Panc1 (cell line): ENCODE measurements around the gene PLEKHA7. TPM values are rescaled to one million over a fixed set of nuclear protein-coding genes. Genes with fewer than 3 reads are reported as not detected.

ENCODE experiments used
- ATAC-seq: fragments of 200-7000 bp; cut with Tn5 transposase; 2 replicates; pipeline ENCODE4 v1.9.1; 2020; ENCODE audit warnings: mild to moderate bottlenecking, moderate library complexity
- BruUV-seq: library from RNA; stranded (reverse); fragments of 400-500 nt; replicated peaks from 2 replicates; lab custom pipeline; 2021; lab: Mats Ljungman, UMichigan
- CTCF ChIA-PET: fragments of 300-600 bp; sonication (Branson Sonifier 250); formaldehyde crosslinking; loops from one replicate; lab custom pipeline; 2022; ENCODE audit warnings: antibody characterized with exemption; lab: Charles Lee
- POLR2A ChIA-PET: fragments of 300-600 bp; sonication (Branson Sonifier 250); formaldehyde crosslinking; loops from one replicate; lab custom pipeline; 2022; ENCODE audit warnings: antibody characterized with exemption; lab: Charles Lee
- DNase-seq: peaks from one replicate; pipeline ENCODE4 v3.0.0-alpha.2; 2010; ENCODE audit warnings: low read depth, low spot score
- H3K27ac ChIP-seq: 2 replicates; pipeline ENCODE4 v1.5.1; 2011; ENCODE audit warnings: mild to moderate bottlenecking, low read length, inconsistent platforms
- H3K27me3 ChIP-seq: fragments of 200-500 bp; sonication (Bioruptor generic); 2 replicates; pipeline ENCODE4 v1.6.0; 2014; ENCODE audit warnings: low read length, inconsistent platforms; ENCODE audit not compliant: control insufficient read depth, insufficient read depth
- H3K36me3 ChIP-seq: fragments of 200-500 bp; sonication (Bioruptor generic); 2 replicates; pipeline ENCODE4 v1.5.1; 2014; ENCODE audit warnings: inconsistent platforms, mild to moderate bottlenecking, low read length, moderate library complexity; ENCODE audit not compliant: control insufficient read depth, insufficient read depth
- H3K4me1 ChIP-seq: 2 replicates; pipeline ENCODE4 v1.5.1; 2011; ENCODE audit warnings: inconsistent platforms, mild to moderate bottlenecking, low read length, moderate library complexity; ENCODE audit not compliant: control insufficient read depth, insufficient read depth
- H3K4me3 ChIP-seq, 2 experiments: 2 replicates each; pipeline ENCODE4 v1.5.1; 2011 to 2012; ENCODE audit warnings: low read depth in 2 of 2, low read length in 2 of 2, mild to moderate bottlenecking in 2 of 2, inconsistent platforms in 1 of 2, moderate library complexity in 1 of 2
- H3K9me3 ChIP-seq: fragments of 200-500 bp; sonication (Bioruptor generic); 2 replicates; pipeline ENCODE4 v1.5.1; 2014; ENCODE audit warnings: low read depth, mild to moderate bottlenecking, inconsistent platforms, low read length, moderate library complexity; ENCODE audit not compliant: control insufficient read depth, insufficient read depth
- POLR2AphosphoS5 ChIP-seq: IDR thresholded peaks from 2 replicates; pipeline ENCODE4 v1.6.1; 2012; ENCODE audit warnings: mild to moderate bottlenecking, low read depth, low read length, moderate library complexity
- SIN3A ChIP-seq: IDR thresholded peaks from 2 replicates; pipeline ENCODE4 v1.6.1; 2012; ENCODE audit warnings: low read depth, mild to moderate bottlenecking, low read length, moderate library complexity, borderline replicate concordance; ENCODE audit not compliant: insufficient read depth
- TCF7L2 ChIP-seq: IDR thresholded peaks from 2 replicates; pipeline ENCODE4 v1.6.1; 2011; ENCODE audit warnings: mild to moderate bottlenecking, low read depth, low read length, inconsistent platforms
- in situ Hi-C: cut with HindIII; loops from 2 replicates; pipeline ENCODE4 v1.10.0; 2016; ENCODE audit warnings: low sequenced_read_pairs, low pct_unique_long_range_greater_than_20kb
- intact Hi-C: fragments of 100-400 bp; cut with micrococcal nuclease; formaldehyde crosslinking; loops from one replicate; pipeline ENCODE4 v1.10.0; 2022; ENCODE audit not compliant: unreplicated experiment
- total RNA-seq: library from RNA; stranded (reverse); gene quantifications from one replicate; pipeline ENCODE4 v1.2.1, GENCODE V29; 2021; ENCODE audit not compliant: unreplicated experiment
- TF ChIP-seq, protein P1 (sequence below), 2 experiments: IDR thresholded peaks; 2 replicates each; pipeline ENCODE4 v1.6.1; 2011 to 2012; ENCODE audit warnings: low read depth in 2 of 2, control low read depth in 1 of 2, low read length in 1 of 2, mild to moderate bottlenecking in 1 of 2, moderate library complexity in 1 of 2; ENCODE audit not compliant: insufficient read depth in 1 of 2
- TF ChIP-seq, protein P2 (sequence below): fragments of 450-650 bp; IDR thresholded peaks from 2 replicates; pipeline ENCODE4 v1.5.1; 2017; ENCODE audit warnings: mild to moderate bottlenecking

PLEKHA7 gene
- total RNA-seq, 1 experiment from 2014 or later: 11.6 TPM

- in situ Hi-C loops (no loop called here), intact Hi-C loops (no loop called here)
- TF ChIP-seq SIN3A: no peak
- TF ChIP-seq POLR2AphosphoS5: no peak
- no peak for TF ChIP-seq TCF7L2
- TF ChIP-seq, protein P1, sequence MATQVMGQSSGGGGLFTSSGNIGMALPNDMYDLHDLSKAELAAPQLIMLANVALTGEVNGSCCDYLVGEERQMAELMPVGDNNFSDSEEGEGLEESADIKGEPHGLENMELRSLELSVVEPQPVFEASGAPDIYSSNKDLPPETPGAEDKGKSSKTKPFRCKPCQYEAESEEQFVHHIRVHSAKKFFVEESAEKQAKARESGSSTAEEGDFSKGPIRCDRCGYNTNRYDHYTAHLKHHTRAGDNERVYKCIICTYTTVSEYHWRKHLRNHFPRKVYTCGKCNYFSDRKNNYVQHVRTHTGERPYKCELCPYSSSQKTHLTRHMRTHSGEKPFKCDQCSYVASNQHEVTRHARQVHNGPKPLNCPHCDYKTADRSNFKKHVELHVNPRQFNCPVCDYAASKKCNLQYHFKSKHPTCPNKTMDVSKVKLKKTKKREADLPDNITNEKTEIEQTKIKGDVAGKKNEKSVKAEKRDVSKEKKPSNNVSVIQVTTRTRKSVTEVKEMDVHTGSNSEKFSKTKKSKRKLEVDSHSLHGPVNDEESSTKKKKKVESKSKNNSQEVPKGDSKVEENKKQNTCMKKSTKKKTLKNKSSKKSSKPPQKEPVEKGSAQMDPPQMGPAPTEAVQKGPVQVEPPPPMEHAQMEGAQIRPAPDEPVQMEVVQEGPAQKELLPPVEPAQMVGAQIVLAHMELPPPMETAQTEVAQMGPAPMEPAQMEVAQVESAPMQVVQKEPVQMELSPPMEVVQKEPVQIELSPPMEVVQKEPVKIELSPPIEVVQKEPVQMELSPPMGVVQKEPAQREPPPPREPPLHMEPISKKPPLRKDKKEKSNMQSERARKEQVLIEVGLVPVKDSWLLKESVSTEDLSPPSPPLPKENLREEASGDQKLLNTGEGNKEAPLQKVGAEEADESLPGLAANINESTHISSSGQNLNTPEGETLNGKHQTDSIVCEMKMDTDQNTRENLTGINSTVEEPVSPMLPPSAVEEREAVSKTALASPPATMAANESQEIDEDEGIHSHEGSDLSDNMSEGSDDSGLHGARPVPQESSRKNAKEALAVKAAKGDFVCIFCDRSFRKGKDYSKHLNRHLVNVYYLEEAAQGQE (IDR thresholded peaks at IDR 0.05; ENCODE audit: insufficient read depth in 1 of 2, low read depth in 2 of 2, low read length in 1 of 2): no peak
- TF ChIP-seq, protein P2, sequence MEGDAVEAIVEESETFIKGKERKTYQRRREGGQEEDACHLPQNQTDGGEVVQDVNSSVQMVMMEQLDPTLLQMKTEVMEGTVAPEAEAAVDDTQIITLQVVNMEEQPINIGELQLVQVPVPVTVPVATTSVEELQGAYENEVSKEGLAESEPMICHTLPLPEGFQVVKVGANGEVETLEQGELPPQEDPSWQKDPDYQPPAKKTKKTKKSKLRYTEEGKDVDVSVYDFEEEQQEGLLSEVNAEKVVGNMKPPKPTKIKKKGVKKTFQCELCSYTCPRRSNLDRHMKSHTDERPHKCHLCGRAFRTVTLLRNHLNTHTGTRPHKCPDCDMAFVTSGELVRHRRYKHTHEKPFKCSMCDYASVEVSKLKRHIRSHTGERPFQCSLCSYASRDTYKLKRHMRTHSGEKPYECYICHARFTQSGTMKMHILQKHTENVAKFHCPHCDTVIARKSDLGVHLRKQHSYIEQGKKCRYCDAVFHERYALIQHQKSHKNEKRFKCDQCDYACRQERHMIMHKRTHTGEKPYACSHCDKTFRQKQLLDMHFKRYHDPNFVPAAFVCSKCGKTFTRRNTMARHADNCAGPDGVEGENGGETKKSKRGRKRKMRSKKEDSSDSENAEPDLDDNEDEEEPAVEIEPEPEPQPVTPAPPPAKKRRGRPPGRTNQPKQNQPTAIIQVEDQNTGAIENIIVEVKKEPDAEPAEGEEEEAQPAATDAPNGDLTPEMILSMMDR: no peak
- ATAC-seq (no peak), DNase-seq (no peak)
- no TSS peak for BruUV-seq
- Histone ChIP-seq H3K4me3 (no peak overlapping the region), H3K27me3 (no peaks in the 10 kb centered on the region), H3K9me3 (no peaks in the 10 kb centered on the region), H3K36me3 (no peaks in the 10 kb centered on the region), H3K27ac (no peak overlapping the region), H3K4me1 (no peaks in the 10 kb centered on the region)
- ChIA-PET POLR2A (no interaction called here), CTCF (no interaction called here)
Observed at GRCh38 chr11:16859651-16860050, 154.6 kb downstream of the PLEKHA7 start.

- H3K36me3 ChIP-seq: no peaks in the 10 kb centered on the region
- no peak overlapping the region for H3K27ac ChIP-seq
- H3K9me3 ChIP-seq: no peaks in the 10 kb centered on the region
- TF ChIP-seq TCF7L2 (no peak), SIN3A (no peak), POLR2AphosphoS5 (no peak)
- TF ChIP-seq, protein P1 (IDR thresholded peaks at IDR 0.05; ENCODE audit: insufficient read depth in 1 of 2, low read depth in 2 of 2, low read length in 1 of 2): no peak
- TF ChIP-seq, protein P2: no peak
- no peaks in the 10 kb centered on the region for H3K27me3 ChIP-seq
- ChIA-PET POLR2A (no interaction called here), CTCF (no interaction called here)
- intact Hi-C loops: no loop called here
- DNase-seq (no peak), ATAC-seq (no peak)
- no TSS peak for BruUV-seq
- no peaks in the 10 kb centered on the region for H3K4me1 ChIP-seq
- H3K4me3 ChIP-seq: no peak overlapping the region
- in situ Hi-C loops: no loop called here
Observed at GRCh38 chr11:16857186-16857585, 157.0 kb downstream of the PLEKHA7 start.
